NCI-H2107 (cell line): Measurements from ENCODE around the gene KCNQ5.

Source experiments
- DNase-seq: peaks from one replicate; lab custom pipeline; 2025; lab: John Stamatoyannopoulos, UW

The KCNQ5 gene

GRCh38 chr6:73123632-73124329 lies 501.9 kb downstream of the KCNQ5 start:
- DNase-seq: no peak

GRCh38 chr6:73129653-73130443 lies 508.0 kb downstream of the KCNQ5 start:
- peak; percentile 68 for DNase-seq

DNA sequence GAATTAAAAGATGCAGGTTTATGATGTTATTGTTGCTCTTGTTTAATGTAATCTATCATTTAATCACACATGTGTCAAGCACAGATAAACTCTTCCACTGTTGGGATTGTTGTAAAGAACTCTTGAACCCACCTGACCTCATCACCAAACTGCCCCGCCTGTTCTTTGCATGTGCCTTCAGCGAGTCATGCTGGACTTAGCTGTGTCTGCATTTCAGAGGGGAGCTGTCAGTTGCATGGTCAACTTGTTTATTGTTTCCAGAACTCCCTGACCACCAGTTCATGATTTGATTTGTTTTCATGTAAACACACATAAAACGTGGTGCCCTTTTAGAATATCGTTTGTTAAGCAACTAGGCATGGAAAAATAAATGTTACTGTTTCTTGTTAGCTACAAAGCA lies 509.8 kb downstream of the KCNQ5 start:
- no peak for DNase-seq

DNA sequence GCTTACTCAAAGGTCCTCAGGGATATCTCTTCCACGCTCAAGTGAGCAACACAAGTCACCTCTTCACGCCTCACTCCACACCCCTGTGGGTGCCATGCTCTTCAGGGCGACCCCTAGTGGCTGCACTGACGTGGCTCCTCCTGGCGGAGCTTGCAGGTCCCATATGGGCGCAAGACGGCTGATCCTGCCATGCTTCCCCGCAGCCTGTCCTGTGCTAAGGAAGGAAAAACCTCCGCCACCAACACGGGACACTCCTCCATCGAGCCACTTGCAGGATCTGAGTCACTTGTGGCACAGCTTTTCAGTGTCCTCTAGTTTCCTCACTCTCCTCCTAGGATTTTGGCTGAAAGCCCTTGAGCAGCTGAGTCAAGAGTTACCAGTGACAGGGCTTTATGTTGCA lies 512.7 kb downstream of the KCNQ5 start:
- no peak for DNase-seq

DNA sequence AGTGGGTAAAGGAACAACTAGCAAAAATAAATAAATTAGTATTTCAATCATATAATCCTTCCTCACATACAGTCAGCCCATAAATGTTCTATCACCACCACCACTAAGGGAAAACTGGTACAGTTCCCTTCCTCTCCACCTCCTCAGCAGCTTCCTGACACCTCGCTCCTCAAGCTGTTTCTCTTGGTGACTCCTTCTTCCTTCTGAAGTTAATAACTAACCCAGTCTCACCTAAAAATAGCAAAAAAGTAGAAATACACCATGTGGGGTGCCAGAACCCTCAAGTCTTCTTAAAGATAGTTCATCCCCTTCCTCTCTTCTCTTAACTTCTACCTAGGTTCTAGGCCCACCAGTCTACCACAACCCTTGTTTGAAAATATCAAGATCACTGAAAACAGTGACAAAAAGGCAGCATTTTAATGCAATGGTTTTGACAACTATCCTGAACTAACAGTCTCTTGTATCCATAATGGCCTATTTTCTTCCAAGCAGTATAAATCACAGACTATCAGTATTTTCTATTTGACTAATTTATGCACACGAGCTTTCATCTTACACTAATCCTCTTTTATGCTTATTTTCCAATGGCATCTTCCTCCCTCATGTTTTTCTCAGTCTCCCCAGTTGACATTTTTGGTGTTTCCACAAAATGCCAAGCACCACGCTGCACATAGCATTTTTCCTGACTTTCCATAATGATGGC lies 518.0 kb downstream of the KCNQ5 start:
- no peak for DNase-seq

- no peak for DNase-seq
Observed at GRCh38 chr6:73143551-73143950, 521.7 kb downstream of the KCNQ5 start.

GRCh38 chr6:73144516-73144915 lies 522.7 kb downstream of the KCNQ5 start:
- no peak for DNase-seq

GRCh38 chr6:73145690-73146089 lies 523.8 kb downstream of the KCNQ5 start:
- DNase-seq: no peak

GRCh38 chr6:73151732-73152131 lies 529.9 kb downstream of the KCNQ5 start:
- no peak for DNase-seq

GRCh38 chr6:73152556-73152955 lies 530.7 kb downstream of the KCNQ5 start:
- no peak for DNase-seq

- no peak for DNase-seq
Observed at GRCh38 chr6:73152966-73153757, 531.3 kb downstream of the KCNQ5 start.

- no peak for DNase-seq
Observed at GRCh38 chr6:73156793-73157767, 535.2 kb downstream of the KCNQ5 start.

- DNase-seq: no peak
Observed at GRCh38 chr6:73157870-73158269, 536.0 kb downstream of the KCNQ5 start.

DNA sequence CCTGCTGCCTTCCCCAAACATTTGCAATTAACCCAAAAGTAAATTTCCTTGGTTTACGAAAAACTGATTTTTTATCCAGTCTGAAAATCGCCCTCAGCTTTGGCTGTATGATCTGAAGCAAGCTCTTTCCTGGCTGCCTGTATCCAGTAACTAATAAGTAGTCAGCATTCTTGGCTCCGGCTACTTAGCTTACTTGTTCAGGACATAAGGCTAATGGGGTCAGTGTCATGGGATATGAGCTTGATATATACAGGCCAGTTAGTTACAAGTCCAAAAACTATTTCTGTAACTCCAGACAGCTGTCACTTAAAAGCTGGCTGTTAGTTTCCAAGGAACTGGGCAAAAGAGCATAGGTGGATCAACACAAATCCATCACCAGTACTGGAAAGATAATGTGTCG lies 547.2 kb downstream of the KCNQ5 start:
- no peak for DNase-seq

DNA sequence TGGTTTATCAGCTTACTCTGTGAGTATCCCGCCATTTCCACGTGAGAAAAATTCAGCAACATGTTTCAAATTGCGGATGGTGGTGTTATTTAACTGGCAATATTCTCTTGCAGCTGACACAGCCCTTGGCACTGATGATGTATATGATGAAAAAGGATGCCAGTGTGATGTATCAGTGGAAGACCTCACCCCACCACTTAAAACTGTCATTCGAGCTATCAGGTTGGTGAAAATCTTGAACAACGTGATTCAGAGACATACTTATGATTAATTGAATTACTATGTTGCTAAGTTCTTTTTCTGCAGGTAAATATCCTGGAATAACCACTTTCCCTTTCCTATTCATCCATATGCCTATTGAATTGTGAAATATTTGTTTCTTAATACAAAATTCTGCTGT lies 547.8 kb downstream of the KCNQ5 start:
- DNase-seq: no peak

- DNase-seq: no peak
Observed at GRCh38 chr6:73174646-73175045, 552.8 kb downstream of the KCNQ5 start.

GRCh38 chr6:73176057-73176456 lies 554.2 kb downstream of the KCNQ5 start:
- DNase-seq: no peak

- DNase-seq: no peak
Observed at GRCh38 chr6:73177221-73177944, 555.5 kb downstream of the KCNQ5 start.

DNA sequence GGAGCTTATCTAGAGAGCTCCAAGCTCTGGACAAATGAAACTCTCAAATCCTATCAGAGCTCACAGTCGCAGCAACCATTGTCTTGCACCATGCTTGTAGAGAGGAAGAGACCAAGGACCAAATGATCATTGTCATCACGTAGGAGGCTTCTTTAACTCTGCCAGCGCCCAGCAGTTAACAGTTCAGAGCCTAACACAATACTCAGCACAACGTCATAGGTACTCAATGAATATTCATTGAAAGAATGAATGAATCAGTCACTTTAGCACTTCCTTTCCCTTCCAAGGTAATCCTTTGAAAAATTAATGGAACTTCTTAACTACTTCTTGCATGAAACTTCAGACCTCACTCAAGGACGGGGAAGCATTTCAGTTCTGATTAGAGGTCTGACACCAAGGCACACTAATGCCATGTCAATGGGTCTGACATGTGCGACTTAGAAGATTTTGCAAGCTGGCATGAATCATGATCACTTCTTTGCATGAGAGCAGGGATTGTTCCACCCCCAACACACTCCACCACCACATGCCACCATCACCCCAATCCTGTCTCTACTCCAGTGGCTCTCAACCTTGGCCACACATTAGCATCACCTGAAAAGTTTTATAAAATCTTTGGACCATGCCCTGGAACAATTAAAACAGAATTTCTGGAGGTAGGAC lies 558.3 kb downstream of the KCNQ5 start:
- no peak for DNase-seq
